NCI-H146 treated with DMSO at 0.1 percent for 48 hours (cell line): ENCODE data around the gene MMP21.
A peak's percentile ranks its signal among the peaks of the same experiment; 100 is the strongest.

ENCODE experiments used
- DNase-seq: peaks from one replicate; lab custom pipeline; 2025; ENCODE audit not compliant: unreplicated experiment; lab: John Stamatoyannopoulos, UW

MMP21 gene, protein sequence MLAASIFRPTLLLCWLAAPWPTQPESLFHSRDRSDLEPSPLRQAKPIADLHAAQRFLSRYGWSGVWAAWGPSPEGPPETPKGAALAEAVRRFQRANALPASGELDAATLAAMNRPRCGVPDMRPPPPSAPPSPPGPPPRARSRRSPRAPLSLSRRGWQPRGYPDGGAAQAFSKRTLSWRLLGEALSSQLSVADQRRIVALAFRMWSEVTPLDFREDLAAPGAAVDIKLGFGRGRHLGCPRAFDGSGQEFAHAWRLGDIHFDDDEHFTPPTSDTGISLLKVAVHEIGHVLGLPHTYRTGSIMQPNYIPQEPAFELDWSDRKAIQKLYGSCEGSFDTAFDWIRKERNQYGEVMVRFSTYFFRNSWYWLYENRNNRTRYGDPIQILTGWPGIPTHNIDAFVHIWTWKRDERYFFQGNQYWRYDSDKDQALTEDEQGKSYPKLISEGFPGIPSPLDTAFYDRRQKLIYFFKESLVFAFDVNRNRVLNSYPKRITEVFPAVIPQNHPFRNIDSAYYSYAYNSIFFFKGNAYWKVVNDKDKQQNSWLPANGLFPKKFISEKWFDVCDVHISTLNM

DNA sequence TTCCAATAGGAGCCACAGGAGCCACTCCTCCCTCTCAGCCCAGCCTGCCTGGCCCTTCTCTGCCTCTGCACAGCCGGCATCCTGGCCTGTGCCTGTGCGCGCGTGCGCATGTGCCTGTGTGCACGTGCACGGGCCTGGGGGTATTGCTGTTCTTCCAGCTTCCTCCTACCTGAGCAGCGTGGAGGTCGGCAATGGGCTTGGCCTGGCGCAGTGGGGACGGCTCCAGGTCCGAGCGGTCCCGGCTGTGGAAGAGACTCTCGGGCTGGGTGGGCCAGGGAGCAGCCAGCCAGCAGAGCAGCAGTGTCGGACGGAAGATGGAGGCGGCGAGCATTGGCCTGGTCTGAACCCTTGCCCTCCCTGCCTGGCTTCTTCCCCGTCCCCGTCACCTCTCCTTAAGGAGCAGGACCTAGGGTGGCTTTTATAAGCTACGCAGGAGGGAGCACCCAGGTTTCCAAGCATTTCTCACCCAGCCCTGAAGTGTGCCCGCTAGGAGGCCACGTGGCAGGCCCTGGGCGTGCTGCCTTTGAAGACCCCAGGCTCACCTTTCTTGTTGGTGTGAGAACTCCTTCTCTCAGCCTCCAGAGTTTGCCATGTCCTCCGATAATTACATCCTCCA, at the start of gene MMP21:
TSS of gene MMP21 (minus strand) at position 331 of the 616 bp plus-strand sequence. CDS start at position 331, 0 bp downstream.
- no peak for DNase-seq

DNA sequence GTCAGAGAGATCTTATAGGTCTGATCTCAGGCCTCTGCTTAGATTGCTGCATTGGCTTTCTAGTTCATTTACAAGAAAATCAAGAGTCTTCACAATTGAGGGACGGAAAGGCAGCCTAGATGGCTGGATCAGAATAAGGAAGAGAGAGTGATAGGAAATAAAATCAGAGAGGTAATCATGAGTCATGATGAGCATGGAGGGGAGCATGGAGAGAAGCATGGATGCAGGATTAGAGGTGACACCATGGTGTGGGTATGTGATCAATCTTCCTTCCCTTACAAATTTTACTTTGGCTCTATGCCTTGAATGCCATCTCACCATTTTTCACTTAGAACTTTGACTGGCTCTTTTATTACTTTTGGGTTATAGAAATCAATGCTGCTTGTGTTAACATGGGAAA, 49.1 kb upstream of the MMP21 start:
- no peak for DNase-seq

DNA sequence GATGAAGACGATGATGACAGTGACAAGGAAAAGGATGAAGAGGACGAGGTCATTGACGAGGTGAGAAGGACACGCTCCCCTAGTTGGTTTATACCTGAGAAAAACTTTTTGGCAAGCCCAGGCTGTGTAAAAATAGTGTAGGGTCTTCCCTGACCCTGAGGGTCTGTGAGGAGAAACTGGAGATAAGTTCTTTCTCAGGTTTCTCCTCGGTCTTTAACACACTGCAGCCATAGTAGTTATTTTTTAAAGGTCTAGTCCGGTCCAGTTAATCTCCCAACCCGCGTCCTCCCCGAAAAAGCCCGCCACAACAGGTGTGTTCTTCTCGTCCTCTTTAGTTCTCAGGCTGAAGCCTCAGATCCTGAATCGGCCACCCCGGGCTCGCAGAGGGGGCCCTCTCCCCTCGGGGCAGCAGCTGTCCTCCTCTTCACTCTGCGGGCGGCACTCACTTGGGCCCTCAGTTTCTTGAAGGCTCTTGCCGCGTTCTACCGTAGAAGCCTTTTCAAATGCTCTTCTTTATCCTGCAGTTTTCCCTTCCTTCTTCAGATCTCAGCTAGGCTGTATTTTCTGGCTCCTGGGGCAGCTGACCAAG, 48.1 kb upstream of the MMP21 start:
- DNase-seq = no peak

DNA sequence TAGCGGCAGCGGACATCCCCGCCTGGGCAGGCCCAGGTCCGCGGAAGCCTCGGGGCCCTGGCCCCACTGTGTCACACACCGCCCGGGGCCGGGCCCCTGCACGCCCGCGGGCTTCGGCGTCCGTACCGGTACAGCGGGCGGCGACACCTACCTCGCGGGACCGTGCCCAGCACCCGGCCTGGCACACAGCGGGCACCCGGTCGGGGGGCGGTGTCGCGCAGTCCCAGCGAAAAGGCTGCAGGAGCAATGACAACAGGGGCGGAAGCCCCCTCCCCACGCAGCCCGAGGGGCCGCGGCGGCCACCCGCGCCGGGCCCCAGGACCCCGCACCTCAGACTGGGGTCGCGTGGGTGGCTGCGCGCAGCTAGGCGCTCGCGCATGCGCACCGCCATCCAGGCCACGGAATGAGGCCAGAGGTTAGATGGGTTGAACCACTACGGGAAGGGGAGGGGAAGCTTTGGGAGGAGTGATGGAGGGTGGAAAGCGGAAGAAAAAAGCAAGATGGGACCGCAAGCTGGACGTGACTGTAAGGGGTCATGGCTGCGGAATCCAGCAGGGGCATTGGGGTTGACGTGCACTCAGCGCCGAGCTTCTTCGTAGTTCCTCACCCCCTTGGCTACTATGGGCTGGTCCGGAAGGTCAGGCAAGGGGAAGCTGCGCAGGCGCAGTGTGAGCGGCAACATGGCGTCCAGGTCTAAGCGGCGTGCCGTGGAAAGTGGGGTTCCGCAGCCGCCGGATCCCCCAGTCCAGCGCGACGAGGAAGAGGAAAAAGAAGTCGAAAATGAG, 47.4 kb upstream of the MMP21 start, which contains the start of the genes BCCIP and UROS:
TSS of gene BCCIP (plus strand) at position 669 of the 785 bp plus-strand sequence. CDS start at position 681, 12 bp downstream.
TSS of gene UROS (minus strand) at position 381 of the 785 bp plus-strand sequence. CDS start 6,759 bp downstream, outside the sequence.
- peak; percentile 72 for DNase-seq

DNA sequence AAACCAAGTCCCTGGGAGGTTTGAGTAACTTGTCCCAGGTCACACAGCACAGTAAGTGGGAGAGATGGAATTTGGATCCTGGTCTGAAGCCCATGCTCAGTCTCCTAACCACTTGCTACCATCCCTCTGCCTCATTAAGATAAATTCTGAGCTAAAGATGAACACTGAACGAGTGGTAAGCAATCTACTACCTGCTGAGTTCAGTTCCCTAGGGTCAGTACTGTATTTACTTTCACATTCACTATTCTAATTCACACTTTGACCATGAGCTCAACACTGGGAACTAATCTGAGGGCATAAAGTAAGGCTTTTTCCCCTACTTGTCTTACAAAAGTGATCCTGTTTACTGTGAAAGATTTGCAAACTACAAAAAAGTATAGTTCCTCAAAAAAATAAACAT, 45.1 kb upstream of the MMP21 start:
- DNase-seq = no peak

DNA sequence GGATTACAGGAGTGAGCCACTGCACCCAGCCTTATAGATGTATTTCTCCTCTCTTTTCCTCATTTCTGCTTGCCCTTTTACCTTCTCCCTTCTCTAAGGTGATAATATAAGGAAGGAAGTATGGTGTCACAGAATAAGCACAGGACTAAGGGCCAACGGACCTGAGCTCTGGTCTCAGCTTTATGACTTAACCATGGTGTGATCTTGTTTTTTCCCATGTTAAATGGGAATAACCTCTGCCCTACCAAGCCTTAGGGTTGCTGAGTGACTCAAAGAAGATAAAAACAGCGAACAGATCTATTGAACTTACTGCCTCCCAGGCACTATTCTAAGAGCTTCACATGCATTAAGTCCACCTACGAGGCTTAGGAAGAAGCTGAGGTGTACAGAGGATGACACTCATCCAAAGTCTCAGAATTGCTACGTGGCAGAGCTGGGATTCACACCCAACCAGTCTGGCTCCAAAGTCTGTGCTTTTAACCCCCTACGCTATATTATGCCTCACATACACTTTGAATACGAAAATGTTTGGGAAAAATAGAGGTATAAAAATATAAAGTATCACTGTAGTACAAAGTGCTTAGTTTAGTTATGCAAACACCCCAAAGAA, 41.8 kb upstream of the MMP21 start:
- no peak for DNase-seq

DNA sequence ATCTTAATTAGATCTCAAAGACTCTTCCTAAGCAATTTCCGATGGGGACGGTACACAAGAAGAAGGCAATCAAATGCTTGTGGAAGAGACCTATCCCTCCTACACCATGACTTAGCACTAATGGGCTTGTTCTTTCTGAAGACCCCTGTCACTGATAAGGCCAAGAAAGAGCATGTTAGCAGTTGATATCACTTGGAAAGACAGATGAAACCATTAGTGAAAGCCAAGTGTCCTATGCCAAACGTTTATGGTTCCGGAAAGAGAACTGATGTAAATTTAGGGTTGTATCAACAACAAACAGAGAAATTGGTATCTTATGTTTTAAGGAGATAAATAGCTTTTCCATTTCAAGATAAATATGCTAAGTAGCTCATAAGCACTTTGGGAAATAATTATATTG, 40.9 kb upstream of the MMP21 start:
- no peak for DNase-seq

DNA sequence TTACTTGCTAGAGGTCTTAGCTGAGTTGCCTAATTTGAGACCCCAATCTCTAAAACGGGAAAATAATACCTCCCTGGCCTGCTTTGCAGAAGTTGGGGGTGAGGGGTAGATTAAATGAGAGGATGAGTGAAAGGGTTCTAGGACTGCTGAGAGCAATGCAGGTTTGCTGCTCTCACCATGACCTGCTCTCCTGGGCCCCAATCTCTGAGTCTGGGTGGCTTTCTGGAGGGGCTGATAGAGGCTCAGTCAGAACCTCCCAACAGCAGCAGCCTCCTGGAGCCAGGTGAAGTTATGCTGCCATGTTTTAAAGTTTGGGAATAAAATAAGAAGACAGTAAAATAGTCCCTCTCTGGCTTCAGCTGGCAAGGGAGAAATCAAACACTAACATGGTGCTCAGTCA, 40.1 kb upstream of the MMP21 start:
- no peak for DNase-seq

DNA sequence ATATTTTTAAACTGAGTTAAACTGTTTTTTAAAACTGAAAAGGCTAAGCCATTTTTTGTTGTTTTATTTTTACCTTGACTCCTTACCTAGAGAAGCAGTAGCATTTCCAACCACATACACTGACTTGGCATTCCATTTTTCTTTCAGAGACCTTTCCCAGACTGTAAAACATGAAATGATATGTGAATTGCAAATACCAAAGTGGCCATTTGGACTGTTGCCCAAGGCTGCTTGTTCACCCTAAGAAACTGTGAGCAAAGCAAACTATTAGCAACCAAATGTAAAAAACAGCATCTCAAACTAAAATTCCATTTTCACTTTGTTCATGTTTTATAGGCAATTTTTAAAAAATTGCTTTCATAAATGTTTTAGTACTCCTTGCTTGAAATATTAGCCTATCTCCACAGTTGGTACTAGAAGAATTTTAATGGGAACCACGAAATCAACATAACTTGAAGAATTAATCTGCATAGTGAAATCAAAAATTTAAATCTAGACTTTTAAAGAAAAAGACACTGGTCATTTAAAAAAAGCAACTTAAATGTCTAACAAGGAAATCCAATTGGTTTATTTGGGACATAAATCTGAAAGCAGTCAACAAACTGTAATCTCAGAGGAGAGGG, 36.6 kb upstream of the MMP21 start:
- no peak for DNase-seq

DNA sequence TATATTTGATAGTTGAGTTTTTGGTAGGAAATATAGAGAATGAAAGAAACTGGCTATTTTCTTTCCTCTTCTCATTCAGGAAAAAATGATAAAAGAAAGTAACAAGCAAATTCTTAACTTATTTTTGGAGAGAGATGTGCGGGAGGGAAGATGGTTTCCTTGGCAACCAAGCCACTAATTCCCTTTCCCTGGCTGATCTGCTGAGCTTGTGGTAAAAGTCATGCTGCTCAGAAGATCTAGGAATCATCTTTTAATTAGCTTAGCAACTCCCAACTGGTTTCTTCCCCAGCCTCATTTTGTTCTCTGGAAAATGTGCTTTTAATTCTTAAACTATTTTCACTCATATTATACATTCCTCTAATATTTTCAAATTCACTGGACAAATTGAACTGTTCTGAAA, 35.6 kb upstream of the MMP21 start:
- DNase-seq = no peak

DNA sequence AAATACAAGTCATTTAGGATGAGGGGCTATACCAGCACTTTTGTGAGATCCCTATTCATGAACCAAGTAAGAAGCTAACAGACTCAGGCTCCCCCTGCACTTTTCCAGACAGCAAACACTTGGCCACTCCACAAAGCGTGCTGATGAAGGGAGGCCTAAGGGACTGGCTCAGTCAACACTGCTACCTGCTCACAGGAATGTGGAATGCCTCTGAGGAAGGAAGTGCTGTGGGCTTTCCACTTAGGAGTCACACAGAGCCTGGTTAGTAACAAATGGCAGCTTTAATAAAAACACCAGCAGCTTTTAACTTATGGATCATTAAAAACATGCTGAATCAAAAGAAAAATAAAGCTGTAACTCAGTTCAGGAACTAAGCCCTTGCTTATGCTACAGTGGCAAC, 32.4 kb upstream of the MMP21 start:
- no peak for DNase-seq

DNA sequence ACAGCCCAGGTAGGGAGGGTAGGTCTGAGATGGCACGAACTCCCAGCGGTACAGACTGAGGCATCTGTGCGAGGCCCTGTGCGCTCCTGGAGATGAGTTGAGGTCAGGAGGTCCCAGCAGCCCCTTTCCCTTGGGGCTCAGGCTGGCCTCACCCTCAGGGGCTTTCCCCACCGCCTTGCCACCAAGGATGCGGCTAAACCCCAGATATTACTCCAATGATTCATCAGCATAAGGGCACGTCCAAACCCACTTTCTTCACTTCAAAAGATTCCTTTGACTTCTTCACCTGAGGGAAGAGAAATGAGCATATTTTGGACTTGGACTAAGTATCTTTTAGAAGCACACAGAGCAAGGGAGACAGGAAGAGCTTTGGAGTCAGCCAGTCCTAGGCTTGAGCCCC, 27.1 kb upstream of the MMP21 start:
- DNase-seq = no peak

DNA sequence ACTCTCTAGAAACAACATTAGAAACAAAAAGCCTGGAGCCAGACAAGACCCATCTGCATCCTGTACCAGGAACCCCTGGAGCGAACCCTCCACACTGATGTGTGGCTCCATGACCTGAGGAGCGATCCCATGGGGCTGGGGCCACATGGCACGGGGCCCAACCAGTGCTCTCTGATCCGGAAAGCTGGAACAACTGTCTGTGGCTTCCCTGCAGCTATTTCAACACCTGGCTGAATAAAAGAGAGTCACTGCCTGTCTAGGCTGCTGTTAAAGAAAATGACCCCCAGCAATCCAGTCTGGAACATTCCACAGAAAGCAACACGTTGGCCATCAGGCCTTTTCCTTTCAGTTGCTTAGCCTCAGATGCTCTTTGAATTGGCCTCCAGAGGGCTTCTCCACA, 26.5 kb upstream of the MMP21 start:
- DNase-seq = no peak

DNA sequence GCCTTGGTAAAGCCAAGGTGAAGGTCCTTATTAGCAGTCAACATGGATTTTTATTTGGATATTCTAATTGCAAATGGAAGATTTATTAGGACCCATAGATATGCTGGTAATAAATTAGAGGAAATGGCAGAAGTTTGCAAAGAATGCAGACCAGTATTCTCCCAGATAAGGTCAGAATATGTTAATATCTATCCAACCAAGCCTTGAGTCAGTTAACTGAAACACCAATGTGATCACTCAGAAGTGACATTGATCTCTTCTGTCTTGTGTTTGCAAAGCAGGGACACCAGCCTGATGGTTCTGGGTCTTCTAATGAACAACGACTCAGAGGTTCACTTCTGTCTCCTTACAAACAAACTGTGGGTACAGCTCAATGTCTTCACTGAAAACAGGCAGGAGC, 26.0 kb upstream of the MMP21 start:
- no peak for DNase-seq

DNA sequence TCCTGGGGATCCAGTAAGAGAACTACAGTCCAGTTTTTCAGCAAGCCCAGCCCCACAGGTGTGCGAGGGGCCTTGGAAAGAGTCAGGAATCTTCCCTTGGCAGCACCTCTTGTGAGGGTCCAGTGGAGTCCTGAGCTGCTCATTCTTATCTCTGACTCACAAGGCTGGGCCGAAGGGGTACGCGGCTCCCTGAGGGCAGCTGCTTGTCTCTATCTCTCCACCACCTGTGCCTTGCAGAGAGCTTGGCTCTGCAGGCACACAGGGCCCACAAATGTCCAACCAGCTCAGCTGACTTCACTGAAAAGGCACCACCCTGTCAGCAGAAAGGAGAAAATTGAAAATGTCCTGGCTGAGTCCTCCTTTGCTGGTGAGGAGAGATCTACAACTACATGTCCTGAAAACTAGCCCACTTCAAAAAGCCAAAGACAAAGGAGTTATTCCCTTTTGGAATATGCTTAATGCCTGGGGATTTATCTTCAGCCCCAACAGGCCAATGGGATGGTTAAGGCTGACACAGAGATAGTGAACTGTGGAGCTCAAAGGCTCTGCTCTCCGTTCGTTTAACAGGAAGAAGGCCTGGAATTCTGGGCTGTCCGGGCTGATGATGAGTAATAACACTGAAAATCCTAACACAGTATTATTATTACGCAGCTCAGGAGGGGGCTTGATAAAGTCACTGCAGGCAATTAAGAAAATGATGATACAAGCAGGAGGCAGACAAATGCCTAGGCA, 24.0 kb upstream of the MMP21 start:
- DNase-seq = no peak

DNA sequence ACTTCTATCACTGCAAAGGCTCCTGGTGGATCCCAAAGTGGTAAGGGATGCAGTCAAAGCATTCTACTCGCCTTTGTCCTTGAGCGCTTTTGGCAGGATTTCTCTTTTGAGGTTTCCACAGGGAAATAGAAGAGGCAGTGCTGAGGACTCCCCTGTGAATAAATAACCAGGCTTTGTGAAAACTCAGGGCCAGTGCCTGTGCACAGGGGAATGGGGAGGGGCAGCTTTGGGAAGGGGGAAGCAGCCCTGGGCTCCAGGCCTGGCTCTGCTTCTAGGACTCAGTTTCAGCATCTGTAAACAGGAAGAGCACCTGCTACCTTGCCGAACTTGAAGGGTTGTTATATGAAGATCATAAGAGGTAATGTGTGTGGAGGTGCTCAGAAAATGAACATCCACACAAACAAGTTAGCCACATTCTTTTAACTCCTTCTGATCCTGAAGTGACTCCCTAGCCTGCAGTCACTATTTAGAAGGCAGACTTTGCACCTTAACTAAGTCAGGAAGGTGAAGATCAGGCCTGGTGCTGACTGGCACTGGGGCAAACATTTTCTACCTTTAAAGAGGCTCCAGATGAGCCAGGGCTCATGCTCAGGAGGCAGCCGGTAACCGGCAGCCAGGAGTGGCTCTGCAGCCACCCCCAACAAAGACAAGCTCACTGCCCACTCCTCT, 22.5 kb upstream of the MMP21 start:
- no peak for DNase-seq

DNA sequence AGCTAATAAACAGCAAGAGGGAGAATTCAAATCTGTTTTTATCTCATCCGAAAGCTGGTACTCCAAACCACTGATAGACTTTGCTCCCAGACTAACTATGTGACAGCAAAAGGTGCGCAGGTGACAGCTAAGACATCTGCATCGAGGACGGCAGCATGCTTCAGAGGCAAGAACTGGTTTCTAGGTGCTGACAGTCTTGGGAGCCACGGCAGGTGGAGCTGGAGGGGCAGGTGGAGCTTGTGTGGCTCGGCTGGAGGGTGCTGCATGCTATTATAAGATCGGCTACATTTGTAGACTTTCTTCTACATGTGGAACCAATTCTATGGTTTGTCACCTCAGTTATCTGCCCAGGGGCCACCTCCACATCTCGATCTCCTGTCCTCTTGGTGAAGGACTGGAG, 21.8 kb upstream of the MMP21 start:
- DNase-seq = no peak

DNA sequence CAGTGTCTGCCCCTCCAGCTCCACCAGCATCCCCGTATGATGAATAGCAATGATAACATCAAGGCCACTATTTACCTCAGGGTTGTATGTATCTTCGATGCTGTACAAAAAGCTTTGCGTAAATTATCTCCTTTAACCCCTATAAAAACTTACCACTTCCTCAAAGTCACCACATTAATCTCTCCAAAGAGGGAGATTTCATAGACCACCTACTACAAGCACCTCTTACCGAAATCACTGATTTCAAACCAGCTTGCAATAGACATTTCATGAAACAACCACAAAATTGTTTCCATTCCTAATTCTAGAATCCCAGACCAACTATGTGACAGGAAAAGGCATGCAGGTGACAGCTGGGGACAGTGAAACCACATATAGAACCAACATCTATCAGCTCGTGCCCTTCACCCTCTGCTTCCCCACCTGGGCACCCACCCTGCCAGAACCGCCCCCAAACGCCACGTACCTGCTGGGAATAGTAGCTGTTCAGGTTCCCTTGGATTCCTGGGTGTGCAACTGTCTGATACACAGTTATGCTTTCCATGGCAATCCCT, 20.1 kb upstream of the MMP21 start:
- no peak for DNase-seq

DNA sequence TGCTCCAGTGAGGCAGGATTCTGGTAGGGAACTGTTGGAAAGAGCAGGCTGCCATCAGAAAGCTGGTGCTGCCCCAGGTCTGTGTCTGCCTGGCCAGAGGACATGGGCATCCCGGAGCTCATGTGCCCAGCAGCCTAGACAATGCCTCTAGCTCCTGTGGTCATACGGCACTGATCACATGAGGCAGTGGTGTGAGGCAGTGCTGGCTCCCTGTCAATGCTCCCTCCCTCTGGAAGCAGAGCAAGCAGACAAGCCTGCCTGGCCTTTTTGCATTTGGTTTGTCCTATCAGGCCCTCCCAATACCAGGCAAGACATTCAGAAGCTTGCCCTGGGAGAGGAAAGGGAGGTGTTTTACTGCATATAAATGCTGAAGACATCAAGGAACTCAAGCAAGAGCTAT, 19.5 kb upstream of the MMP21 start:
- DNase-seq = no peak
